HepG2 (cell line): Measurements from ENCODE around the gene COG8. TPM values are rescaled to one million over a fixed set of nuclear protein-coding genes. Genes with fewer than 3 reads are reported as not detected.

Experiments used
- ARHGAP35 ChIP-seq: sonication (generic); formaldehyde crosslinking; IDR thresholded peaks from 2 replicates; pipeline ENCODE4 v1.9.0; 2022; ENCODE audit warnings: mild to moderate bottlenecking, inconsistent platforms, moderate library complexity, missing genetic modification reagents, borderline replicate concordance
- BORCS8-MEF2B ChIP-seq: sonication (generic); formaldehyde crosslinking; IDR thresholded peaks from 2 replicates; pipeline ENCODE4 v1.8.0; 2022; ENCODE audit warnings: mild to moderate bottlenecking, missing genetic modification reagents
- ETV5 ChIP-seq: IDR thresholded peaks from 2 replicates; pipeline ENCODE4 v1.6.1; 2018; ENCODE audit warnings: missing biosample characterization, missing genetic modification reagents, inconsistent platforms, borderline replicate concordance
- EZH2 ChIP-seq: conservative IDR thresholded peaks from 2 replicates; pipeline ENCODE4 v1.6.1; 2012; ENCODE audit warnings: mild to moderate bottlenecking, low read depth, low read length, moderate library complexity
- FOXP1 ChIP-seq, 2 experiments: fragments of 450-650 bp in 1 of 2; IDR thresholded peaks; 2 replicates each; pipeline ENCODE4 v1.6.1; 2017 to 2018; ENCODE audit warnings: antibody characterized with exemption in 1 of 2
- GATAD1 ChIP-seq: IDR thresholded peaks from 2 replicates; pipeline ENCODE4 v1.6.1; 2016; ENCODE audit warnings: missing genetic modification reagents, missing compliant biosample characterization
- GZF1 ChIP-seq: sonication (generic); formaldehyde crosslinking; IDR thresholded peaks from 2 replicates; pipeline ENCODE4 v1.5.1; 2020; ENCODE audit warnings: mild to moderate bottlenecking, missing genetic modification reagents
- HES4 ChIP-seq: sonication (generic); formaldehyde crosslinking; IDR thresholded peaks from 2 replicates; pipeline ENCODE4 v1.9.0; 2021; ENCODE audit warnings: mild to moderate bottlenecking, missing genetic modification reagents, borderline replicate concordance
- HNF4G ChIP-seq, 2 experiments: sonication (generic) in 1 of 2; formaldehyde crosslinking in 1 of 2; IDR thresholded peaks; 2 replicates each; pipeline versions ENCODE4 v1.4.0 to v1.6.1; 2011 to 2020; ENCODE audit warnings: borderline replicate concordance in 2 of 2, low read depth in 2 of 2, mild to moderate bottlenecking in 2 of 2, low read length in 1 of 2, missing genetic modification reagents in 1 of 2, moderate library complexity in 1 of 2
- KMT2B ChIP-seq: IDR thresholded peaks from 2 replicates; pipeline ENCODE4 v1.6.1; 2016; ENCODE audit warnings: missing genetic modification reagents, missing compliant biosample characterization
- MED13 ChIP-seq: sonication (generic); formaldehyde crosslinking; IDR thresholded peaks from 2 replicates; pipeline ENCODE4 v1.5.0; 2020; ENCODE audit warnings: missing genetic modification reagents
- MEIS2 ChIP-seq: sonication (generic); formaldehyde crosslinking; IDR thresholded peaks from 2 replicates; pipeline ENCODE4 v1.9.0; 2021; ENCODE audit warnings: mild to moderate bottlenecking, missing genetic modification reagents
- NCOA1 ChIP-seq: sonication (generic); formaldehyde crosslinking; IDR thresholded peaks from 2 replicates; pipeline ENCODE4 v1.9.0; 2021; ENCODE audit warnings: missing genetic modification reagents
- NONO ChIP-seq, 2 experiments: fragments of 450-650 bp in 1 of 2; sonication (generic) in 1 of 2; formaldehyde crosslinking in 1 of 2; IDR thresholded peaks in 1 of 2; conservative IDR thresholded peaks in 1 of 2; 2 replicates each; pipeline versions ENCODE4 v1.6.1 to v1.8.0; 2017 to 2022; ENCODE audit warnings: mild to moderate bottlenecking in 1 of 2, missing genetic modification reagents in 1 of 2, moderate library complexity in 1 of 2
- NR1H2 ChIP-seq: sonication (generic); formaldehyde crosslinking; IDR thresholded peaks from 2 replicates; pipeline ENCODE4 v1.8.1; 2022; ENCODE audit warnings: low read depth, missing genetic modification reagents, borderline replicate concordance
- PAF1 ChIP-seq: IDR thresholded peaks from 2 replicates; pipeline ENCODE4 v1.6.1; 2016; ENCODE audit warnings: missing genetic modification reagents, missing compliant biosample characterization
- SMARCE1 ChIP-seq: fragments of 450-650 bp; IDR thresholded peaks from 2 replicates; pipeline ENCODE4 v1.6.1; 2017; ENCODE audit warnings: borderline replicate concordance
- TOE1 ChIP-seq: sonication (generic); formaldehyde crosslinking; IDR thresholded peaks from 2 replicates; pipeline ENCODE4 v1.4.0; 2020; ENCODE audit warnings: mild to moderate bottlenecking, missing genetic modification reagents
- ZBTB3 ChIP-seq: sonication (generic); formaldehyde crosslinking; IDR thresholded peaks from 2 replicates; pipeline ENCODE4 v1.4.0; 2020; ENCODE audit warnings: low read depth, mild to moderate bottlenecking, moderate library complexity, missing genetic modification reagents, borderline replicate concordance
- ZMAT3 ChIP-seq: sonication (generic); formaldehyde crosslinking; conservative IDR thresholded peaks from 2 replicates; pipeline ENCODE4 v1.7.0; 2021; ENCODE audit warnings: missing genetic modification reagents
- ZMYM2 ChIP-seq: sonication (generic); formaldehyde crosslinking; IDR thresholded peaks from 2 replicates; pipeline ENCODE4 v1.8.0; 2022; ENCODE audit warnings: mild to moderate bottlenecking, missing genetic modification reagents
- ZNF335 ChIP-seq: sonication (generic); formaldehyde crosslinking; IDR thresholded peaks from 2 replicates; pipeline ENCODE4 v1.4.0; 2020; ENCODE audit warnings: missing genetic modification reagents
- ZNF547 ChIP-seq: sonication (generic); formaldehyde crosslinking; IDR thresholded peaks from 2 replicates; pipeline ENCODE4 v1.5.1; 2020; ENCODE audit warnings: mild to moderate bottlenecking, missing genetic modification reagents
- ZNF83 ChIP-seq: sonication (generic); formaldehyde crosslinking; IDR thresholded peaks from 2 replicates; pipeline ENCODE4 v1.4.0; 2020; ENCODE audit warnings: missing genetic modification reagents, mild to moderate bottlenecking, borderline replicate concordance
- polyA plus RNA-seq, 8 experiments: library from polyadenylated mRNA; depleted of rRNA in 3 of 8; stranded (reverse) in 7 of 8; unstranded in 1 of 8; fragments of >200 nt; fragmentation: Illumina TruSeq in 4 of 8; extraction: Trizol in 4 of 8; gene quantifications; 2 replicates each; pipeline versions ENCODE4 v1.2.1 to v1.2.3, GENCODE V29; 2011 to 2016; ENCODE audit warnings: low read depth in 4 of 8, missing spikeins in 1 of 8, mixed read lengths in 1 of 8; ENCODE audit not compliant: insufficient read depth in 1 of 8
- total RNA-seq, 5 experiments: library from RNA; depleted of rRNA; stranded (reverse); fragments of >200 nt; fragmentation: Illumina TruSeq; extraction: Trizol; gene quantifications; 2 replicates each; pipeline ENCODE4 v1.2.3, GENCODE V29; 2016; ENCODE audit warnings: low read depth in 1 of 5
- TF ChIP-seq, protein P1 (sequence below): sonication (generic); formaldehyde crosslinking; IDR thresholded peaks from 2 replicates; pipeline ENCODE4 v1.9.0; 2021; ENCODE audit warnings: missing genetic modification reagents, borderline replicate concordance
- TF ChIP-seq, protein P2 (sequence below): sonication (generic); IDR thresholded peaks from 2 replicates; pipeline ENCODE4 v1.6.1; 2016; ENCODE audit warnings: low read depth, borderline replicate concordance

Gene COG8
- total and polyA plus RNA-seq, 2 of the 13 experiments (the other 11 are each of a cell fraction or from before 2014, with no cell fraction given): 45.5 to 52.1 TPM

DNA sequence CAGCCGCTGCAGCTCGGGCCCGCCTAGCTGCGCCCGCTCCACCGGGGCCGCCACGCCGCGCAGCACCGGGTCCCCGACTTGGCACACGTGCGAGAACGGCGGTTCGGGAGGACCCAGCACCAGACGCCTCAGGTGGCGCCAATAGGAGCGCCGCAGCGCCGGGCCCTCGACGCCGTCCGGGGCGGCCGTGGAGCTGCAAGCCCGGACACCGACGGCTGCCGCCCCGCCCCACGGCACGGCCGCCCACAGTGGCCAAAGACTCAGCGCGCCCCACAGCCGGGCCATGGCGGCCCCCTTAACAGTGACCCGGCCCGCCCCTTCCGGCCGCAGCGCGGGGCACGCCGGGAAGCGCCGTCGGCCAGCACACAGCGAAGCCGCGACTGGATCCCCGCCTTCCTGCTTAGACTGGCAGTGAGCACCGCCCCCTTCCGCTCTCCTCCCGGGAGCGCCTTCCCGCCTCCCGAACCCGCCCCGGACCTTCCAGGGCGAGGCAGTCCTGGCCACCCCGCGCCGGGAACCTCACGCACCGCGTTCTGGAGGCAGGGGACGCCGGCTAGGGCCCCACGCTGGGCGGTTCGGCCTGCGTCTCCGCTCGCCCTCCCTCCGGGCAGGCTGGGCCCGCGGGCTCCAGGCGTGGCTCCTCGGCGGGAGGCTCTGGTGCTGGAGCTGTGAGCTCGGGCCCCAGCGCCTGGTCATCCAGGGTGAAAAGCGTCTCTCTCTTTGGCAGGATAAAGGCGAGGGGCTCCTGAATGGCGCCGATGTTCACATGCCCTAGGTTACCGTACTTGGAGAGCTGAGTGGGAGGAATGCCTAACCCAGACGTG lies 8.9 kb downstream of the COG8 start, which contains the start of gene PDF (continued):
- TF ChIP-seq ETV5 (CRISPR knock-in tag) (peak; percentile 97), ZNF547 (CRISPR knock-in tag) (peak; percentile 85), HNF4G (IDR thresholded peaks at IDR 0.05; ENCODE audit: borderline replicate concordance, low read depth, low read length) (no peak), HNF4G (CRISPR knock-in tag; IDR thresholded peaks at IDR 0.05; ENCODE audit: borderline replicate concordance, low read depth) (peak; percentile 66; the same call in 1 of the 2 replicates), GZF1 (CRISPR knock-in tag) (no peak; the same call in 1 of the 2 replicates), ARHGAP35 (CRISPR knock-in tag) (0 out of 2 replicates have a peak, but pooled peaks have one; percentile 90), NCOA1 (CRISPR knock-in tag) (no peak), FOXP1 (IDR thresholded peaks at IDR 0.05) (no peak), FOXP1 (CRISPR knock-in tag; IDR thresholded peaks at IDR 0.05) (no peak), NR1H2 (CRISPR knock-in tag) (no peak), NONO (IDR thresholded peaks at IDR 0.05) (no peak), NONO (CRISPR knock-in tag; conservative IDR thresholded peaks at IDR 0.05) (peak; percentile 94), ZNF335 (CRISPR knock-in tag) (no peak), TOE1 (CRISPR knock-in tag) (peak; percentile 93), ZMYM2 (CRISPR knock-in tag) (0 out of 2 replicates have a peak, but pooled peaks have one; percentile 4), SMARCE1 (no peak), MEIS2 (CRISPR knock-in tag) (no peak; the same call in 1 of the 2 replicates), ZNF83 (peak; percentile 98), ZBTB3 (no peak), BORCS8-MEF2B (CRISPR knock-in tag) (peak; percentile 86), KMT2B (CRISPR knock-in tag) (peak; percentile 87), PAF1 (CRISPR knock-in tag) (no peak), HES4 (CRISPR knock-in tag) (peak; percentile 92), GATAD1 (CRISPR knock-in tag) (peak; percentile 92), EZH2 (no peak), MED13 (CRISPR knock-in tag) (peak; percentile 92), ZMAT3 (CRISPR knock-in tag) (peak; percentile 94; the same call in 1 of the 2 replicates)
- TF ChIP-seq, protein P1, sequence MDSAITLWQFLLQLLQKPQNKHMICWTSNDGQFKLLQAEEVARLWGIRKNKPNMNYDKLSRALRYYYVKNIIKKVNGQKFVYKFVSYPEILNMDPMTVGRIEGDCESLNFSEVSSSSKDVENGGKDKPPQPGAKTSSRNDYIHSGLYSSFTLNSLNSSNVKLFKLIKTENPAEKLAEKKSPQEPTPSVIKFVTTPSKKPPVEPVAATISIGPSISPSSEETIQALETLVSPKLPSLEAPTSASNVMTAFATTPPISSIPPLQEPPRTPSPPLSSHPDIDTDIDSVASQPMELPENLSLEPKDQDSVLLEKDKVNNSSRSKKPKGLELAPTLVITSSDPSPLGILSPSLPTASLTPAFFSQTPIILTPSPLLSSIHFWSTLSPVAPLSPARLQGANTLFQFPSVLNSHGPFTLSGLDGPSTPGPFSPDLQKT (CRISPR knock-in tag): peak; percentile 81; the same call in 1 of the 2 replicates
- TF ChIP-seq, protein P2, sequence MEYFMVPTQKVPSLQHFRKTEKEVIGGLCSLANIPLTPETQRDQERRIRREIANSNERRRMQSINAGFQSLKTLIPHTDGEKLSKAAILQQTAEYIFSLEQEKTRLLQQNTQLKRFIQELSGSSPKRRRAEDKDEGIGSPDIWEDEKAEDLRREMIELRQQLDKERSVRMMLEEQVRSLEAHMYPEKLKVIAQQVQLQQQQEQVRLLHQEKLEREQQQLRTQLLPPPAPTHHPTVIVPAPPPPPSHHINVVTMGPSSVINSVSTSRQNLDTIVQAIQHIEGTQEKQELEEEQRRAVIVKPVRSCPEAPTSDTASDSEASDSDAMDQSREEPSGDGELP: peak; percentile 44; the same call in 1 of the 2 replicates
